GM12873 (cell line): ENCODE results near the gene ADAMTSL1.

Source experiments
- CTCF ChIP-seq: IDR thresholded peaks from 2 replicates; pipeline ENCODE4 v1.5.1; 2012; ENCODE audit warnings: low read depth, mild to moderate bottlenecking, moderate library complexity, low read length, control low read depth; ENCODE audit not compliant: insufficient read depth; ENCODE audit errors: missing control alignments

Gene ADAMTSL1

GRCh38 chr9:18452276-18452675, 21.7 kb upstream of the ADAMTSL1 start:
- no peak for TF ChIP-seq CTCF

- TF ChIP-seq CTCF: no peak
These were observed 17.2 kb upstream of the ADAMTSL1 start for GRCh38 chr9:18456624-18457237.

- no peak for TF ChIP-seq CTCF
These were observed 16.4 kb upstream of the ADAMTSL1 start for GRCh38 chr9:18457510-18457909.

- TF ChIP-seq CTCF: no peak
These were observed 13.9 kb upstream of the ADAMTSL1 start for GRCh38 chr9:18459962-18460584.

GRCh38 chr9:18461496-18461895, 12.5 kb upstream of the ADAMTSL1 start:
- no peak for TF ChIP-seq CTCF

GRCh38 chr9:18463991-18464390, 10.0 kb upstream of the ADAMTSL1 start:
- TF ChIP-seq CTCF: no peak

- TF ChIP-seq CTCF: no peak
These were observed 7.9 kb upstream of the ADAMTSL1 start for GRCh38 chr9:18466101-18466500.
